CD4-positive, alpha-beta memory T cell (primary cell): ENCODE data around the gene CD164. TPM values are rescaled to one million over a fixed set of nuclear protein-coding genes. Genes with fewer than 3 reads are reported as not detected.

ENCODE experiments used
- CTCF ChIA-PET: fragments of 350-600 bp; sonication (Branson Sonifier 250); formaldehyde crosslinking; loops from one replicate; lab custom pipeline; 2021; ENCODE audit warnings: inconsistent platforms; ENCODE audit not compliant: partially characterized antibody; lab: Charles Lee
- POLR2A ChIA-PET: fragments of 350-600 bp; sonication (Branson Sonifier 250); formaldehyde crosslinking; loops from one replicate; lab custom pipeline; 2021; ENCODE audit not compliant: partially characterized antibody; lab: Charles Lee
- DNase-seq, 5 donors: peaks; one replicate each; pipeline versions ENCODE4 v3.0.0 to v3.0.0-alpha.2; 2020 to 2022; ENCODE audit warnings: mixed read lengths in 1 of 5
- H3K27ac ChIP-seq: one replicate; pipeline ENCODE4 v1.7.0; 2013; ENCODE audit warnings: low read depth, low read length
- H3K27me3 ChIP-seq: 2 replicates; pipeline ENCODE4 v1.7.0; 2013; ENCODE audit warnings: mild to moderate bottlenecking, low read length, moderate library complexity; ENCODE audit not compliant: insufficient read depth
- H3K36me3 ChIP-seq: 2 replicates; pipeline ENCODE4 v1.7.0; 2013; ENCODE audit warnings: mild to moderate bottlenecking, low read length, moderate library complexity; ENCODE audit not compliant: insufficient read depth
- H3K4me1 ChIP-seq: 2 replicates; pipeline ENCODE4 v1.7.0; 2013; ENCODE audit warnings: mild to moderate bottlenecking, low read length, moderate library complexity; ENCODE audit not compliant: insufficient read depth
- H3K4me3 ChIP-seq, 2 donors: one replicate each; pipeline ENCODE4 v1.7.0; 2013; ENCODE audit warnings: low read length in 2 of 2, mild to moderate bottlenecking in 1 of 2
- H3K9me3 ChIP-seq, 2 donors: one replicate each; pipeline ENCODE4 v1.7.0; 2013; ENCODE audit warnings: low read length in 2 of 2, control low read depth in 1 of 2; ENCODE audit not compliant: control insufficient read depth in 1 of 2
- H3K27ac Mint-ChIP-seq, 7 donors: one replicate each; pipeline ENCODE4 v1.8.0; 2020 to 2021; ENCODE audit warnings: mixed read lengths in 7 of 7, mild to moderate bottlenecking in 6 of 7, inconsistent platforms in 3 of 7, moderate library complexity in 3 of 7
- H3K27me3 Mint-ChIP-seq, 2 donors: one replicate each; pipeline ENCODE4 v1.8.0; 2020 to 2021; ENCODE audit warnings: mixed read lengths in 2 of 2
- H3K36me3 Mint-ChIP-seq, 2 donors: one replicate each; pipeline ENCODE4 v1.8.0; 2020 to 2021; ENCODE audit warnings: mixed read lengths in 2 of 2, inconsistent platforms in 1 of 2, mild to moderate bottlenecking in 1 of 2
- H3K4me1 Mint-ChIP-seq, 4 donors: one replicate each; pipeline ENCODE4 v1.8.0; 2020 to 2021; ENCODE audit warnings: mixed read lengths in 4 of 4, mild to moderate bottlenecking in 1 of 4
- H3K4me3 Mint-ChIP-seq, 8 donors: one replicate each; pipeline ENCODE4 v1.8.0; 2020 to 2021; ENCODE audit warnings: mixed read lengths in 8 of 8, mild to moderate bottlenecking in 7 of 8, moderate library complexity in 6 of 8, inconsistent platforms in 3 of 8
- H3K9me3 Mint-ChIP-seq, 8 donors: one replicate each; pipeline ENCODE4 v1.8.0; 2020 to 2021; ENCODE audit warnings: mixed read lengths in 8 of 8, mild to moderate bottlenecking in 5 of 8, inconsistent platforms in 3 of 8, moderate library complexity in 1 of 8
- intact Hi-C: fragments of 100-400 bp; cut with micrococcal nuclease; formaldehyde crosslinking; loops from one replicate; pipeline ENCODE4 v1.15.1; 2023
- polyA plus RNA-seq, 2 donors: library from polyadenylated mRNA; unstranded; fragments of 300-500 nt; fragmentation: Illumina TruSeq; gene quantifications; one replicate each; pipeline ENCODE4 v1.2.3, GENCODE V29; 2021
- total RNA-seq, 2 experiments: library from RNA; stranded (reverse); gene quantifications; one replicate each; pipeline ENCODE4 v1.2.3, GENCODE V29; 2021

CD164 gene
- total and polyA plus RNA-seq, 4 experiments from 2014 or later: 222 to 445 (median 266) TPM

GRCh38 chr6:109377717-109378116 is 4.5 kb downstream of the CD164 start:
- Mint-ChIP-seq H3K36me3 (peaks cover 44 to 71% of the 10 kb centered on the region in 2 donors), H3K4me1 (peaks cover 51 to 84% (median 67%) of the 10 kb centered on the region in 4 donors), H3K27me3 (no peaks in the 10 kb centered on the region), H3K9me3 (no peaks in the 10 kb centered on the region), H3K4me3 (peak overlapping the region in 6 of 8 donors; percentile 2 to 63 (median 17)), H3K27ac (peak overlapping the region in 5 of 7 donors; percentile 20 to 99 (median 39))
- no peaks in the 10 kb centered on the region for H3K9me3 ChIP-seq
- no peaks in the 10 kb centered on the region for H3K27me3 ChIP-seq
- peaks cover 71% of the 10 kb centered on the region for H3K4me1 ChIP-seq
- ChIA-PET CTCF (interaction anchor here (1.0 to 1.1 kb wide), 2 partner anchors 76 to 190 kb away, joined by 3 to 4 read pairs; no protein-coding TSS in a partner anchor), POLR2A (interaction anchor here (0.6 to 1.1 kb wide), 4 partner anchors 15 to 1731 kb away, joined by 3 to 4 read pairs (median 3); no protein-coding TSS in a partner anchor)
- no peak overlapping the region for H3K4me3 ChIP-seq
- no peak for DNase-seq
- H3K27ac ChIP-seq: no peak overlapping the region
- H3K36me3 ChIP-seq: peaks cover 47% of the 10 kb centered on the region
- intact Hi-C loops: no loop called here

- Mint-ChIP-seq H3K27me3 (no peaks in the 10 kb centered on the region), H3K4me1 (peaks cover 57 to 89% (median 70%) of the 10 kb centered on the region in 4 donors), H3K9me3 (no peaks in the 10 kb centered on the region), H3K27ac (peak overlapping the region; percentile 22 to 89 (median 73)), H3K4me3 (peak overlapping the region in 6 of 8 donors; percentile 5 to 62 (median 51)), H3K36me3 (peaks cover 64 to 84% of the 10 kb centered on the region in 2 donors)
- intact Hi-C loops: no loop called here
- peaks cover 60% of the 10 kb centered on the region for H3K36me3 ChIP-seq
- no peaks in the 10 kb centered on the region for H3K9me3 ChIP-seq
- no peak overlapping the region for H3K4me3 ChIP-seq
- H3K4me1 ChIP-seq: peaks cover 73% of the 10 kb centered on the region
- DNase-seq: no peak
- ChIA-PET POLR2A (interaction anchor here (1.1 to 2.8 kb wide), 2 partner anchors 8 to 24 kb away, joined by 3 to 18 read pairs; partner anchors contain the start of gene CD164), CTCF (interaction anchor here (1.5 to 4.6 kb wide), 3 partner anchors 9 to 187 kb away, joined by 4 to 17 read pairs (median 4); partner anchors contain the start of gene CD164)
- H3K27me3 ChIP-seq: no peaks in the 10 kb centered on the region
- no peak overlapping the region for H3K27ac ChIP-seq
Observed at GRCh38 chr6:109374326-109374892, 7.9 kb downstream of the CD164 start.

GRCh38 chr6:109373762-109374161 is 8.5 kb downstream of the CD164 start:
- no peak overlapping the region for H3K4me3 ChIP-seq
- ChIA-PET CTCF (interaction anchor here (0.8 to 4.6 kb wide), 4 partner anchors 9 to 186 kb away, joined by 3 to 17 read pairs (median 4); partner anchors contain the start of gene CD164), POLR2A (interaction anchor here (1.1 to 2.8 kb wide), 2 partner anchors 9 to 23 kb away, joined by 3 to 18 read pairs; partner anchors contain the start of gene CD164)
- Mint-ChIP-seq H3K27ac (peak overlapping the region; percentile 38 to 77 (median 68)), H3K4me3 (peak overlapping the region in 6 of 8 donors; percentile 13 to 62 (median 48)), H3K4me1 (peaks cover 52 to 82% (median 65%) of the 10 kb centered on the region in 4 donors), H3K36me3 (peaks cover 59 to 84% of the 10 kb centered on the region in 2 donors), H3K9me3 (no peaks in the 10 kb centered on the region), H3K27me3 (no peaks in the 10 kb centered on the region)
- no peaks in the 10 kb centered on the region for H3K9me3 ChIP-seq
- H3K27me3 ChIP-seq: no peaks in the 10 kb centered on the region
- H3K36me3 ChIP-seq: peaks cover 62% of the 10 kb centered on the region
- no peak overlapping the region for H3K27ac ChIP-seq
- intact Hi-C loops: no loop called here
- H3K4me1 ChIP-seq: peaks cover 66% of the 10 kb centered on the region
- DNase-seq: no peak

GRCh38 chr6:109373331-109373730 is 8.9 kb downstream of the CD164 start:
- H3K27me3 Mint-ChIP-seq: no peaks in the 10 kb centered on the region
- peaks cover 59 to 85% of the 10 kb centered on the region in 2 donors for H3K36me3 Mint-ChIP-seq
- intact Hi-C loops: no loop called here
- peak overlapping the region in 6 of 7 donors; percentile 20 to 77 (median 69) for H3K27ac Mint-ChIP-seq
- Histone ChIP-seq H3K36me3 (peaks cover 63% of the 10 kb centered on the region), H3K27me3 (no peaks in the 10 kb centered on the region), H3K4me1 (peaks cover 62% of the 10 kb centered on the region), H3K9me3 (no peaks in the 10 kb centered on the region), H3K27ac (no peak overlapping the region), H3K4me3 (no peak overlapping the region)
- peak overlapping the region in 4 of 8 donors; percentile 34 to 62 (median 42) for H3K4me3 Mint-ChIP-seq
- no peak for DNase-seq
- CTCF ChIA-PET: interaction anchor here (0.8 to 4.6 kb wide), 3 partner anchors 10 to 186 kb away, joined by 3 to 17 read pairs (median 4); partner anchors contain the start of gene CD164
- peaks cover 50 to 78% (median 61%) of the 10 kb centered on the region in 4 donors for H3K4me1 Mint-ChIP-seq
- H3K9me3 Mint-ChIP-seq: no peaks in the 10 kb centered on the region
- POLR2A ChIA-PET: interaction anchor here (2.8 kb wide), 1 partner anchor 9 kb away, joined by 18 read pairs; the partner anchor contains the start of gene CD164

- Histone ChIP-seq H3K27me3 (no peaks in the 10 kb centered on the region), H3K36me3 (peaks cover 56% of the 10 kb centered on the region), H3K9me3 (no peaks in the 10 kb centered on the region), H3K4me1 (peaks cover 50% of the 10 kb centered on the region), H3K4me3 (no peak overlapping the region), H3K27ac (no peak overlapping the region)
- Mint-ChIP-seq H3K4me1 (peaks cover 40 to 70% (median 53%) of the 10 kb centered on the region in 4 donors), H3K27me3 (no peaks in the 10 kb centered on the region), H3K4me3 (no peak overlapping the region), H3K36me3 (peaks cover 53 to 82% of the 10 kb centered on the region in 2 donors), H3K27ac (peak overlapping the region in 6 of 7 donors; percentile 18 to 76 (median 62)), H3K9me3 (no peaks in the 10 kb centered on the region)
- intact Hi-C loops: no loop called here
- POLR2A ChIA-PET: interaction anchor here (2.8 kb wide), 1 partner anchor 10 kb away, joined by 18 read pairs; the partner anchor contains the start of gene CD164
- CTCF ChIA-PET: interaction anchor here (0.8 to 4.6 kb wide), 2 partner anchors 11 to 13 kb away, joined by 3 to 17 read pairs; partner anchors contain the start of gene CD164
- DNase-seq: no peak
Observed at GRCh38 chr6:109372130-109372529, 10.1 kb downstream of the CD164 start.

- no peaks in the 10 kb centered on the region for H3K9me3 Mint-ChIP-seq
- peak overlapping the region in 2 of 7 donors; percentile 17 to 60 for H3K27ac Mint-ChIP-seq
- H3K27ac ChIP-seq: no peak overlapping the region
- H3K4me1 Mint-ChIP-seq: peaks cover 36 to 62% (median 49%) of the 10 kb centered on the region in 4 donors
- no peaks in the 10 kb centered on the region for H3K27me3 Mint-ChIP-seq
- H3K4me3 Mint-ChIP-seq: peak overlapping the region in 2 of 8 donors; percentile 3 to 20
- peaks cover 37% of the 10 kb centered on the region for H3K4me1 ChIP-seq
- H3K9me3 ChIP-seq: no peaks in the 10 kb centered on the region
- no peak for DNase-seq
- POLR2A ChIA-PET: interaction anchor here (0.6 to 1.9 kb wide), 2 partner anchors 12 to 70 kb away, joined by 3 to 17 read pairs; partner anchors contain the start of genes CD164 and SMPD2
- peaks cover 55% of the 10 kb centered on the region for H3K36me3 ChIP-seq
- H3K36me3 Mint-ChIP-seq: peaks cover 48 to 84% of the 10 kb centered on the region in 2 donors
- intact Hi-C loops: no loop called here
- CTCF ChIA-PET: interaction anchor here (0.6 to 4.6 kb wide), 6 partner anchors 11 to 669 kb away, joined by 3 to 17 read pairs (median 3); partner anchors contain the start of gene CD164
- no peaks in the 10 kb centered on the region for H3K27me3 ChIP-seq
- no peak overlapping the region for H3K4me3 ChIP-seq
Observed at GRCh38 chr6:109370792-109371191, 11.5 kb downstream of the CD164 start.
